H1 (cell line): ENCODE results near the gene SVOPL.

ENCODE experiments used
- CTCF ChIP-seq, 3 experiments: IDR thresholded peaks; 1 replicate in 2 of 3; 2 replicates in 1 of 3; pipeline versions ENCODE4 v1.5.1 to v1.6.1; 2011; ENCODE audit warnings: low read length in 3 of 3, mild to moderate bottlenecking in 3 of 3, inconsistent platforms in 2 of 3, low read depth in 1 of 3, moderate library complexity in 1 of 3; ENCODE audit not compliant: insufficient read depth in 1 of 3; ENCODE audit errors: control extremely low read depth in 1 of 3
- EP300 ChIP-seq, 2 experiments: IDR thresholded peaks; 1 replicate in 1 of 2; 2 replicates in 1 of 2; pipeline ENCODE4 v1.6.1; 2011 to 2012; ENCODE audit warnings: low read depth in 2 of 2, low read length in 2 of 2, mild to moderate bottlenecking in 2 of 2, borderline replicate concordance in 1 of 2, inconsistent platforms in 1 of 2, moderate library complexity in 1 of 2
- GABPA ChIP-seq: IDR thresholded peaks from 2 replicates; pipeline ENCODE4 v1.6.1; 2011; ENCODE audit warnings: mild to moderate bottlenecking, low read length, moderate library complexity, borderline replicate concordance; ENCODE audit not compliant: insufficient read depth
- HDAC2 ChIP-seq, 2 experiments: fragments of 300-600 bp in 1 of 2; sonication (generic) in 1 of 2; IDR thresholded peaks; 2 replicates each; pipeline ENCODE4 v1.6.1; 2011 to 2012; ENCODE audit warnings: low read depth in 2 of 2, low read length in 2 of 2, mild to moderate bottlenecking in 2 of 2, moderate library complexity in 2 of 2, borderline replicate concordance in 1 of 2, inconsistent platforms in 1 of 2
- POLR2A ChIP-seq, 2 experiments: IDR thresholded peaks; 1 replicate in 1 of 2; 2 replicates in 1 of 2; pipeline ENCODE4 v1.6.1; 2011; ENCODE audit warnings: low read depth in 2 of 2, low read length in 2 of 2, mild to moderate bottlenecking in 2 of 2; ENCODE audit errors: control extremely low read depth in 1 of 2
- POLR2AphosphoS5 ChIP-seq: IDR thresholded peaks from 2 replicates; pipeline ENCODE4 v1.6.1; 2011; ENCODE audit warnings: low read depth, low read length
- SIRT6 ChIP-seq: IDR thresholded peaks from one replicate; pipeline ENCODE4 v1.7.1; 2012; ENCODE audit warnings: low read length, inconsistent platforms
- TCF12 ChIP-seq: IDR thresholded peaks from 2 replicates; pipeline ENCODE4 v1.6.1; 2011; ENCODE audit warnings: low read depth, mild to moderate bottlenecking, low read length
- ZNF274 ChIP-seq: IDR thresholded peaks from 2 replicates; pipeline ENCODE4 v1.7.0; 2012; ENCODE audit warnings: low read length, borderline replicate concordance; ENCODE audit errors: extremely low read depth
- TF ChIP-seq, protein P1 (sequence below): IDR thresholded peaks from 2 replicates; pipeline ENCODE4 v1.6.1; 2012; ENCODE audit warnings: inconsistent platforms

DNA sequence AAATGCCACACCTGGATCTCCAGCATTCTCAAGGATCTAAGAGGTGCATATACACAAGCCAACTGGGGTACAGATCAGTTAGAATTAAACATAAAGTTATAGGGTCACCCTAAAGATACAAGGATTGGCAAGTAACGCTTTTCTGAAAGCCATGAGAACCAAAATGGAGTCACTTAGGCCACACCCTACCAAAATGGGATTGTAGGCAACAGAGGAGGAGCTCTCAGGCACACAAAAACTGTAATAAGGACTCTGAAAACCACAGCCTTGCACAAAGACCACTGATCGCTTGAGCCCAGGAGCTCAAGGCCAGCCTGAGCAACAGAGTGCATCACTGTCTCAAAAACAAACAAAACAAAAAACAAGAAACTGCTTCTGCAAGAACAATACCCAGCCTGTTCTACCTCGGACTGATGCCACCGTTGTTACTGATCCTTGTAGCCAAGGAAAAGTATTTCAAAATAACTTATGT, 35.5 kb downstream of the SVOPL start:
- TF ChIP-seq SIRT6 (no peak), POLR2A (IDR thresholded peaks at IDR 0.05; ENCODE audit: control extremely low read depth in 1 of 2, low read depth in 2 of 2, low read length in 2 of 2) (no peak), CTCF (IDR thresholded peaks at IDR 0.05; ENCODE audit: control extremely low read depth in 1 of 3, insufficient read depth in 1 of 3, low read depth in 1 of 3, low read length in 3 of 3) (no peak), POLR2AphosphoS5 (no peak), HDAC2 (IDR thresholded peaks at IDR 0.05; ENCODE audit: borderline replicate concordance in 1 of 2, low read depth in 2 of 2, low read length in 2 of 2) (no peak), EP300 (IDR thresholded peaks at IDR 0.05; ENCODE audit: borderline replicate concordance in 1 of 2, low read depth in 2 of 2, low read length in 2 of 2) (no peak), TCF12 (no peak), GABPA (no peak), ZNF274 (no peak)
- TF ChIP-seq, protein P1, sequence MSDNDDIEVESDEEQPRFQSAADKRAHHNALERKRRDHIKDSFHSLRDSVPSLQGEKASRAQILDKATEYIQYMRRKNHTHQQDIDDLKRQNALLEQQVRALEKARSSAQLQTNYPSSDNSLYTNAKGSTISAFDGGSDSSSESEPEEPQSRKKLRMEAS, result no peak
